22Rv1 (cell line): Measurements from ENCODE around the gene RPL36.
A peak's percentile ranks its signal among the peaks of the same experiment; 100 is the strongest.
"Not testable (repeated sequence)": the region's sequence is repeated elsewhere in the genome, so short reads cannot be mapped to it uniquely, and the experiment has no call there.

Source experiments
- H3K27ac ChIP-seq: fragments of 450-650 bp; 2 replicates; pipeline ENCODE4 v1.5.1; 2017
- ZFX ChIP-seq: fragments of 450-650 bp; IDR thresholded peaks from 2 replicates; pipeline ENCODE4 v1.6.1; 2017; ENCODE audit warnings: antibody characterized with exemption, borderline replicate concordance
- TF ChIP-seq, protein P1 (sequence below): fragments of 450-650 bp; IDR thresholded peaks from 2 replicates; pipeline ENCODE4 v1.5.1; 2017; ENCODE audit warnings: mild to moderate bottlenecking

Gene RPL36

GRCh38 chr19:5696196-5697021 is 6.3 kb downstream of the RPL36 start:
- no peak for TF ChIP-seq ZFX
- TF ChIP-seq, protein P1, sequence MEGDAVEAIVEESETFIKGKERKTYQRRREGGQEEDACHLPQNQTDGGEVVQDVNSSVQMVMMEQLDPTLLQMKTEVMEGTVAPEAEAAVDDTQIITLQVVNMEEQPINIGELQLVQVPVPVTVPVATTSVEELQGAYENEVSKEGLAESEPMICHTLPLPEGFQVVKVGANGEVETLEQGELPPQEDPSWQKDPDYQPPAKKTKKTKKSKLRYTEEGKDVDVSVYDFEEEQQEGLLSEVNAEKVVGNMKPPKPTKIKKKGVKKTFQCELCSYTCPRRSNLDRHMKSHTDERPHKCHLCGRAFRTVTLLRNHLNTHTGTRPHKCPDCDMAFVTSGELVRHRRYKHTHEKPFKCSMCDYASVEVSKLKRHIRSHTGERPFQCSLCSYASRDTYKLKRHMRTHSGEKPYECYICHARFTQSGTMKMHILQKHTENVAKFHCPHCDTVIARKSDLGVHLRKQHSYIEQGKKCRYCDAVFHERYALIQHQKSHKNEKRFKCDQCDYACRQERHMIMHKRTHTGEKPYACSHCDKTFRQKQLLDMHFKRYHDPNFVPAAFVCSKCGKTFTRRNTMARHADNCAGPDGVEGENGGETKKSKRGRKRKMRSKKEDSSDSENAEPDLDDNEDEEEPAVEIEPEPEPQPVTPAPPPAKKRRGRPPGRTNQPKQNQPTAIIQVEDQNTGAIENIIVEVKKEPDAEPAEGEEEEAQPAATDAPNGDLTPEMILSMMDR, result no peak
- H3K27ac ChIP-seq, result peak overlapping the region; percentile 35

GRCh38 chr19:5697022-5697889 is 7.2 kb downstream of the RPL36 start:
- H3K27ac ChIP-seq, result peak overlapping the region; percentile 35
- no peak for TF ChIP-seq ZFX
- TF ChIP-seq, protein P1, result no peak

DNA sequence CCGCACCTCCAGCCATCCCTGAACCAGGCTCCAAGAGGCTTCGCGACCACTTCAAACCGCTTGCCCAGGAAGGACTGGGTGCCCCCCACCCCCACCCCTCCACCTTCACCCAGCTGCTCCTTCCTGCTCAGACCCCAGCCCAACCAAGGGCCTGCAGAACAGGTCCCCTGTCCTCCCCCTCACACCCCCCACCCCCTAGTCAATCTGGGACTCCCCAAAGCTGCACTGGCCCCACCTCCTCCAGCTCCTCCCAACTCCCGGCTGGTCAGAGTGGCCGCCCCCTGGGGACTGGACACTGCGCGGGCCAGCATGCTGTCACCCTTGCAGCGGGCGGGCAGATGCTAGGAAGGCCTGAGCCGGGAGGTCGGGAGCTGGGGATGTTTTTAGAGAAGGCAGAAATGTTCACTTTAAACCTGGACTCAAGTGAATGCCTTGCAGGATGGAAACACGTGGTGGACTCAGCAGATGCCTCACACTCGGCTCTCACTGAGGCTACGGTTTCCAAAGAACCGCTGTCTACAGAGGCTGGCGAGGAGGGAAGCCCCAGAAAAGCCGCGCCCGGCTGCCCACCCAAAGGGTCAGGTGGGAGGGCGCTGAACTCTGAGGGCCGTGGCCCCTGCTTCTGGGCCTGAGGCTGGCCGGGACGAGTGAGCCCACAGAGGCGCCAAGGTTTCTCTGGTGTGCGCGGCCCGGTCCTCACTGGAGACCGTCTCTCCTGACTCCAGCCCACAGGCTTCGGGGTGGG is 8.0 kb downstream of the RPL36 start:
- H3K27ac ChIP-seq, result no peak overlapping the region; the same call in 1 of the 2 replicates
- TF ChIP-seq, protein P1, result no peak
- TF ChIP-seq ZFX, result no peak

GRCh38 chr19:5698635-5699422 is 8.7 kb downstream of the RPL36 start:
- TF ChIP-seq, protein P1, result no peak
- TF ChIP-seq ZFX, result no peak
- H3K27ac ChIP-seq, result no peak overlapping the region

DNA sequence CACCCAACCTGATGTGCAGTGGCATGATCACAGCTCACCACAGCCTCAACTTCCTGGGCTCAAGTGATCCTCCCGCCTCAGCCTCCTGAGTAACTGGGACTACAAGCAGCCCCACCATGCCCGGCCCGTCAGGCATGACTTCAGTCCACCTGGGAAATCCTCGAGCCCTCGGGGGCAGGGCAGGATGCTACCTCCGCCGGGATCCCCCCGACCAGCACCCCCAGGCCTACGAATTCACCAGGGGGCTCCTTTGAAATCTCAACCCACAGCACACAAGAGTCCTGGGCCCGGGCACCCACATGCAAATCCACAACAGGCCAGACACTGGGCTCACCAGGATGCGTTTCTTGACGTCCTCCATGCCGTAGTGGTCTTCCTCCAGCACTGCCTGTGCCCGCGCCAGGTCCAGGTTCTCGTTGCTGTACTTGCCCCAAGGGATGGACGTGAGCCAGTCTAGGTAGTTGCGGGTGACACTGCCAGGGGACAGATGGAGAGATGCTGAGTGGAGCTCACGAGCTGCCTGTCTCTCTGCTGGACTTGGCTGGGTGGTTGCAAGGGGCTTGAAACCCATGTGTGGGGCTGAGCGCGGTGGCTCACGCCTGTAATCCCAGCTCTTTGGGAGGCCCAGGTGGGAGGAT is 10.5 kb downstream of the RPL36 start:
- TF ChIP-seq ZFX, result no peak
- TF ChIP-seq, protein P1, result no peak
- no peak overlapping the region for H3K27ac ChIP-seq

GRCh38 chr19:5702053-5702410 is 11.9 kb downstream of the RPL36 start:
- H3K27ac ChIP-seq, result not testable (repeated sequence)
